Suprapubic skin (tissue), 3 donors: ENCODE data around the gene FIGN.

Source experiments
- POLR2AphosphoS5 ChIP-seq, 3 donors: sonication (generic); formaldehyde crosslinking; IDR thresholded peaks; one replicate each; pipeline ENCODE4 v1.6.1; 2017; ENCODE audit warnings: antibody characterized with exemption in 3 of 3
- TF ChIP-seq, protein P1 (sequence below), 2 donors: fragments of 200-600 bp in 1 of 2; fragments of 450-650 bp in 1 of 2; sonication (generic) in 1 of 2; IDR thresholded peaks; one replicate each; pipeline ENCODE4 v1.5.1; 2016 to 2019; ENCODE audit warnings: antibody characterized with exemption in 2 of 2, mild to moderate bottlenecking in 1 of 2, moderate library complexity in 1 of 2

DNA sequence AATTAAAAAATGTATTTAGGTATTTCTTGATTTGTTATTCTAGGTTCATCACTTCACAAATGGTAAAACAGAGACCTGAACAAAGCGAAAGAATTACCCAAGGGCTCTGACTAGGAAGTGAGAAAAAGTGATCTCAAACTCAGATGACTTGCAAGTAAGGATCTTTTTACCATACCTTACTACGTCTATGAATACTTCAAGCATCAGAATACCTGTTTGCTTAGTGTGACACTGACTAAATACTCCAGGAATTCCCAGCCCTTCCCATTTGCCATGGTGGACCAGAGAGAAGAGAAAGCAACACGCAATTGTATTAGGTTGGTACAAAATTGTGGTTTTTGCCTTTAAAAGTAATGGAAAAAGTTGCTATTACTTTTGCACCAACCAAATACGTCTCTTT lies 35.8 kb upstream of the FIGN start:
- TF ChIP-seq, protein P1, sequence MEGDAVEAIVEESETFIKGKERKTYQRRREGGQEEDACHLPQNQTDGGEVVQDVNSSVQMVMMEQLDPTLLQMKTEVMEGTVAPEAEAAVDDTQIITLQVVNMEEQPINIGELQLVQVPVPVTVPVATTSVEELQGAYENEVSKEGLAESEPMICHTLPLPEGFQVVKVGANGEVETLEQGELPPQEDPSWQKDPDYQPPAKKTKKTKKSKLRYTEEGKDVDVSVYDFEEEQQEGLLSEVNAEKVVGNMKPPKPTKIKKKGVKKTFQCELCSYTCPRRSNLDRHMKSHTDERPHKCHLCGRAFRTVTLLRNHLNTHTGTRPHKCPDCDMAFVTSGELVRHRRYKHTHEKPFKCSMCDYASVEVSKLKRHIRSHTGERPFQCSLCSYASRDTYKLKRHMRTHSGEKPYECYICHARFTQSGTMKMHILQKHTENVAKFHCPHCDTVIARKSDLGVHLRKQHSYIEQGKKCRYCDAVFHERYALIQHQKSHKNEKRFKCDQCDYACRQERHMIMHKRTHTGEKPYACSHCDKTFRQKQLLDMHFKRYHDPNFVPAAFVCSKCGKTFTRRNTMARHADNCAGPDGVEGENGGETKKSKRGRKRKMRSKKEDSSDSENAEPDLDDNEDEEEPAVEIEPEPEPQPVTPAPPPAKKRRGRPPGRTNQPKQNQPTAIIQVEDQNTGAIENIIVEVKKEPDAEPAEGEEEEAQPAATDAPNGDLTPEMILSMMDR (IDR thresholded peaks at IDR 0.05): no peak
- no peak for TF ChIP-seq POLR2AphosphoS5 (IDR thresholded peaks at IDR 0.05)
